Urinary bladder (tissue), 4 donors: ENCODE measurements around the gene UNC119B. TPM values are rescaled to one million over a fixed set of nuclear protein-coding genes. Genes with fewer than 3 reads are reported as not detected.

Experiments
- DNase-seq: peaks from one replicate; pipeline ENCODE4 v3.0.0-alpha.2; 2015; ENCODE audit errors: extremely low spot score
- H3K27ac ChIP-seq: one replicate; pipeline ENCODE4 v1.5.1; 2013; ENCODE audit warnings: low read depth, mild to moderate bottlenecking, moderate library complexity
- H3K36me3 ChIP-seq: one replicate; pipeline ENCODE4 v1.6.1; 2013; ENCODE audit warnings: mild to moderate bottlenecking, moderate library complexity; ENCODE audit not compliant: insufficient read depth
- H3K4me1 ChIP-seq: one replicate; pipeline ENCODE4 v1.6.1; 2013; ENCODE audit warnings: mild to moderate bottlenecking, moderate library complexity; ENCODE audit not compliant: insufficient read depth
- H3K4me3 ChIP-seq: one replicate; pipeline ENCODE4 v1.5.1; 2013; ENCODE audit warnings: low read depth, low read length
- WGBS: extraction: QIAGEN DNeasy Blood & Tissue Kit; methylation state at CpG from one replicate; pipeline ENCODE4 v1.1.7; 2013; 5-methylcytosine and 5-hydroxymethylcytosine counted together
- polyA plus RNA-seq: library from polyadenylated mRNA; stranded (reverse); fragments of 200-250 nt; gene quantifications from one replicate; pipeline ENCODE4 v1.2.3, GENCODE V29; 2013
- total RNA-seq: library from RNA; depleted of rRNA; stranded (reverse); fragments of >200 nt; gene quantifications from one replicate; pipeline ENCODE4 v1.2.3, GENCODE V29; 2014
- donor health status: healthy with polysubstance abuse.
- donor health status: healthy.

Gene UNC119B
- total and polyA plus RNA-seq, 2 donors, result 17.5 to 24.8 TPM

GRCh38 chr12:120764816-120765215 is 54.6 kb downstream of the UNC119B start:
- Histone ChIP-seq H3K36me3 (peaks cover 7% of the 10 kb centered on the region), H3K4me1 (no peaks in the 10 kb centered on the region), H3K27ac (no peak overlapping the region), H3K4me3 (no peak overlapping the region)
- WGBS, result 77% methylated on average over 9 of the region's 9 CpGs
- DNase-seq, result no peak

GRCh38 chr12:120766566-120766965 is 56.3 kb downstream of the UNC119B start:
- Histone ChIP-seq H3K27ac (no peak overlapping the region), H3K4me1 (no peaks in the 10 kb centered on the region), H3K36me3 (peaks cover 7% of the 10 kb centered on the region), H3K4me3 (no peak overlapping the region)
- DNase-seq, result no peak
- 76% methylated on average over 5 of the region's 5 CpGs for WGBS

- Histone ChIP-seq H3K36me3 (peaks cover 7% of the 10 kb centered on the region), H3K4me3 (no peak overlapping the region), H3K4me1 (no peaks in the 10 kb centered on the region), H3K27ac (no peak overlapping the region)
- no peak for DNase-seq
- WGBS, result 87% methylated on average over 11 of the region's 11 CpGs
Observed at GRCh38 chr12:120767071-120768024, 57.1 kb downstream of the UNC119B start.

GRCh38 chr12:120771097-120771496 is 60.8 kb downstream of the UNC119B start:
- no peak for DNase-seq
- no peaks in the 10 kb centered on the region for H3K36me3 ChIP-seq
- WGBS, result 87% methylated on average over 11 of the region's 11 CpGs
- no peak overlapping the region for H3K4me3 ChIP-seq
- no peaks in the 10 kb centered on the region for H3K4me1 ChIP-seq
- H3K27ac ChIP-seq, result no peak overlapping the region

Other genes starting within 250 kb of the UNC119B start
- 90.6 TPM for gene SRSF9, start 240.7 kb upstream of the UNC119B start, total RNA-seq
- gene SRSF9, start 240.7 kb upstream of the UNC119B start, polyA plus RNA-seq, result 80.0 TPM
- gene DYNLL1, start 214.3 kb upstream of the UNC119B start, total RNA-seq, result 247 TPM
- gene DYNLL1, start 214.3 kb upstream of the UNC119B start, polyA plus RNA-seq, result 458 TPM
- gene COQ5, start 181.3 kb upstream of the UNC119B start, total RNA-seq, result 26.8 TPM
- gene COQ5, start 181.3 kb upstream of the UNC119B start, polyA plus RNA-seq, result 25.0 TPM
- 86.6 TPM for gene RNF10, start 176.1 kb upstream of the UNC119B start, total RNA-seq
- 98.4 TPM for gene RNF10, start 176.1 kb upstream of the UNC119B start, polyA plus RNA-seq
- 25.4 TPM for gene POP5, start 129.1 kb upstream of the UNC119B start, total RNA-seq
- gene POP5, start 129.1 kb upstream of the UNC119B start, polyA plus RNA-seq, result 38.9 TPM
- gene CABP1, start 69.8 kb upstream of the UNC119B start, total RNA-seq, result 4.9 TPM
- gene CABP1, start 69.8 kb upstream of the UNC119B start, polyA plus RNA-seq, result 10.4 TPM
- 89.5 TPM for gene MLEC, start 23.3 kb upstream of the UNC119B start, total RNA-seq
- 54.6 TPM for gene MLEC, start 23.3 kb upstream of the UNC119B start, polyA plus RNA-seq
- gene ACADS, start 15.4 kb downstream of the UNC119B start, total RNA-seq, result 6.7 TPM
- 35.6 TPM for gene ACADS, start 15.4 kb downstream of the UNC119B start, polyA plus RNA-seq
- gene SPPL3, start 193.9 kb downstream of the UNC119B start, total RNA-seq, result 40.4 TPM
- 30.5 TPM for gene SPPL3, start 193.9 kb downstream of the UNC119B start, polyA plus RNA-seq